Measurements from ENCODE around the gene RNF26.

Gene RNF26

GRCh38 chr11:119334174-119334930 lies at the start of gene RNF26:
Gene RNF26 (plus strand): TSS chr11:119334527. CDS start chr11:119335123, 596 bp downstream.
- H3K9me3 ChIP-seq (ENCODE audit: severe bottlenecking) = no peaks in the 10 kb centered on the region
- H3K27me3 ChIP-seq (ENCODE audit: insufficient read depth, poor library complexity, severe bottlenecking) = no peaks in the 10 kb centered on the region
- TF ChIP-seq, protein P1, sequence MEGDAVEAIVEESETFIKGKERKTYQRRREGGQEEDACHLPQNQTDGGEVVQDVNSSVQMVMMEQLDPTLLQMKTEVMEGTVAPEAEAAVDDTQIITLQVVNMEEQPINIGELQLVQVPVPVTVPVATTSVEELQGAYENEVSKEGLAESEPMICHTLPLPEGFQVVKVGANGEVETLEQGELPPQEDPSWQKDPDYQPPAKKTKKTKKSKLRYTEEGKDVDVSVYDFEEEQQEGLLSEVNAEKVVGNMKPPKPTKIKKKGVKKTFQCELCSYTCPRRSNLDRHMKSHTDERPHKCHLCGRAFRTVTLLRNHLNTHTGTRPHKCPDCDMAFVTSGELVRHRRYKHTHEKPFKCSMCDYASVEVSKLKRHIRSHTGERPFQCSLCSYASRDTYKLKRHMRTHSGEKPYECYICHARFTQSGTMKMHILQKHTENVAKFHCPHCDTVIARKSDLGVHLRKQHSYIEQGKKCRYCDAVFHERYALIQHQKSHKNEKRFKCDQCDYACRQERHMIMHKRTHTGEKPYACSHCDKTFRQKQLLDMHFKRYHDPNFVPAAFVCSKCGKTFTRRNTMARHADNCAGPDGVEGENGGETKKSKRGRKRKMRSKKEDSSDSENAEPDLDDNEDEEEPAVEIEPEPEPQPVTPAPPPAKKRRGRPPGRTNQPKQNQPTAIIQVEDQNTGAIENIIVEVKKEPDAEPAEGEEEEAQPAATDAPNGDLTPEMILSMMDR (IDR thresholded peaks at IDR 0.05; ENCODE audit: poor library complexity, severe bottlenecking) = no peak
- H3K4me1 ChIP-seq (ENCODE audit: insufficient read depth, poor library complexity, severe bottlenecking) = peaks cover 10% of the 10 kb centered on the region
- DNase-seq (ENCODE audit: low spot score) (peak; percentile 93), ATAC-seq (ENCODE audit: low read depth) (peak; percentile 86)
- H3K27ac ChIP-seq (ENCODE audit: poor library complexity, severe bottlenecking) = peak within 1 kb of the TSS; percentile 43
- H3K36me3 ChIP-seq (ENCODE audit: low read depth) = peaks cover 10% of the 10 kb centered on the region; the same call in 1 of the 2 replicates
- H3K4me3 ChIP-seq (ENCODE audit: severe bottlenecking) = peak within 1 kb of the TSS; percentile 87

DNA sequence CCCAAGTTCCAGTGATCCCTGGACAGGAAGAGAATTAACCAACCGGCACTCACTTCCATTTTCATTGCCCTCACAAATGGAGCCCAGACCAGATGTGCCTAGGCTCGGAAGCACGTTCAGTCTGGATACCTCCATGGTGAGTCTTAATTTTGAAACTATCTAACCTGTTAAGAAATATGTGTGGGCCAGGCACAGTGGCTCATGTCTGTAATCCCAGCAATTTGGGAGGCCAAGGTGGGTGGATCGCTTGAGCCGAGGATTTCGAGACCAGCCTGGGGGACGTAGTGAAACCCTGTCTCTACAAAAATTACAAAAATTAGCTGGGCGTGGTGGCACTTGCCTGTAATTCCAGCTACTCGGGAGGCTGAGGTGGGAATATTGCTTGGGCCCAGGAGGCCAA lies 48.9 kb upstream of the RNF26 start:
- H3K36me3 ChIP-seq (ENCODE audit: low read depth) = peaks cover 50% of the 10 kb centered on the region
- TF ChIP-seq, protein P1 (IDR thresholded peaks at IDR 0.05; ENCODE audit: poor library complexity, severe bottlenecking) = no peak
- ATAC-seq (ENCODE audit: low read depth) = no peak

GRCh38 chr11:119288219-119288618 lies 46.1 kb upstream of the RNF26 start:
- Histone ChIP-seq H3K9me3 (ENCODE audit: severe bottlenecking) (peaks cover 3% of the 10 kb centered on the region), H3K27ac (ENCODE audit: poor library complexity, severe bottlenecking) (no peak overlapping the region), H3K4me1 (ENCODE audit: insufficient read depth, poor library complexity, severe bottlenecking) (no peaks in the 10 kb centered on the region), H3K27me3 (ENCODE audit: insufficient read depth, poor library complexity, severe bottlenecking) (no peaks in the 10 kb centered on the region), H3K4me3 (ENCODE audit: severe bottlenecking) (no peak overlapping the region), H3K36me3 (ENCODE audit: low read depth) (peaks cover 55% of the 10 kb centered on the region)
- ATAC-seq (ENCODE audit: low read depth) (no peak), DNase-seq (ENCODE audit: low spot score) (no peak)
- TF ChIP-seq, protein P1 (IDR thresholded peaks at IDR 0.05; ENCODE audit: poor library complexity, severe bottlenecking) = no peak

More for the DNA sequence above, 48.9 kb upstream of the RNF26 start:
- H3K4me3 ChIP-seq (ENCODE audit: severe bottlenecking) = no peak overlapping the region
- DNase-seq (ENCODE audit: low spot score) = no peak
- H3K27me3 ChIP-seq (ENCODE audit: insufficient read depth, poor library complexity, severe bottlenecking) = no peaks in the 10 kb centered on the region
- no peak overlapping the region for H3K27ac ChIP-seq (ENCODE audit: poor library complexity, severe bottlenecking)
- H3K9me3 ChIP-seq (ENCODE audit: severe bottlenecking) = no peaks in the 10 kb centered on the region
- no peaks in the 10 kb centered on the region for H3K4me1 ChIP-seq (ENCODE audit: insufficient read depth, poor library complexity, severe bottlenecking)

DNA sequence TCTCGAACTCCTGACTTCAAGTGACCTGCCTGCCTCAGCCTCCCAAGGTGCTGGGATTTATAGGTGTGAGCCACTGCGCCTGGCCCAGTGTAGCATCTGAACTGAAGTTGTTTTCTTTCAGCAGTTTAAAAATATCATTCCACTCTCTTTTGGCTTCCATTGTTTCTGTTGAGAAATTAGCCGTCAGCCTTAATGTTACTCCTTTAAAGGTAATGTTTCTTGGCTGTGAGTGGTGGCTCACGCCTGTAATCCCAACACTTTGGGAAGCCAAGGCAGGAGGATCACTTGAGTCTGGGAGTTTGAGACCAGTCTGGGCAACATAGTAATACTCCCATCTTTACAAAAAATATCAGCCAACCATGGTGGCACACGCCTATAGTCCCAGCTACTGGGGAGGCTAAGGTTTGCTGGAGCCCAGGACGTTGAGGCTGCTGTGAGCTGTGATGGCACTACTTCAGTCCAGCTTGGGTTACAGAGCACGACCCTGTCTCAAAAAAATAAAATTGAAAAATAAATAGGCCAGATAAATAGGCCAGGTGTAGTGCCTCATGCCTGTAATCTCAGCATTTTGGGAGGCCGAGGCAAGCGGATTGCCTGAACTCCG lies 43.3 kb upstream of the RNF26 start:
- Histone ChIP-seq H3K27ac (ENCODE audit: poor library complexity, severe bottlenecking) (no peak overlapping the region), H3K27me3 (ENCODE audit: insufficient read depth, poor library complexity, severe bottlenecking) (no peaks in the 10 kb centered on the region), H3K4me1 (ENCODE audit: insufficient read depth, poor library complexity, severe bottlenecking) (no peaks in the 10 kb centered on the region), H3K36me3 (ENCODE audit: low read depth) (peaks cover 48% of the 10 kb centered on the region), H3K9me3 (ENCODE audit: severe bottlenecking) (peaks cover 3% of the 10 kb centered on the region), H3K4me3 (ENCODE audit: severe bottlenecking) (no peak overlapping the region)
- TF ChIP-seq, protein P1 (IDR thresholded peaks at IDR 0.05; ENCODE audit: poor library complexity, severe bottlenecking) = no peak
- DNase-seq (ENCODE audit: low spot score) (no peak), ATAC-seq (ENCODE audit: low read depth) (no peak)

DNA sequence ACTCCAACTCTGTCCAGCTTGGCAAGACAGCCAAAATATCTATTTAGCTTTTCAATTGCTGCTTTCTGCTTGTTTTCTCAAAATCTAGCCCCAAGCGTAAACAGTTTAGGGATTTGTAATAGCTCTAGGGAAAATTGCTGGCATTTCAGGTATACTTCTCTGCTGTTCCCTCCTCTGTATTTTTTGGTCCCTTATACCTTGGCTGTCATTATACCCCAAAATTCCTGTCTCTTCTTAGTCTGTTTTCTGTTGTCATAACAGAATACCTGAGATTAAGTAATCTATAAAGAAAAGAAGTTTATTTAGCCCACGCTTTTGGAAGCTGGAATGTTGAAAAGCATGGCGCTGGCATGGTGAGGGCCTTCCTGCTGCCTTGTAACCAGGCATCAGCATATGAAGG lies 40.9 kb upstream of the RNF26 start:
- Histone ChIP-seq H3K4me1 (ENCODE audit: insufficient read depth, poor library complexity, severe bottlenecking) (no peaks in the 10 kb centered on the region), H3K27ac (ENCODE audit: poor library complexity, severe bottlenecking) (no peak overlapping the region), H3K27me3 (ENCODE audit: insufficient read depth, poor library complexity, severe bottlenecking) (no peaks in the 10 kb centered on the region), H3K9me3 (ENCODE audit: severe bottlenecking) (peaks cover 3% of the 10 kb centered on the region), H3K36me3 (ENCODE audit: low read depth) (peaks cover 45% of the 10 kb centered on the region), H3K4me3 (ENCODE audit: severe bottlenecking) (no peak overlapping the region)
- no peak for DNase-seq (ENCODE audit: low spot score)
- ATAC-seq (ENCODE audit: low read depth) = no peak
- TF ChIP-seq, protein P1 (IDR thresholded peaks at IDR 0.05; ENCODE audit: poor library complexity, severe bottlenecking) = no peak
